SIG-M5 (cell line): Measurements from ENCODE around the gene WDFY1.
"Not testable (repeated sequence)": the region's sequence is repeated elsewhere in the genome, so short reads cannot be mapped to it uniquely, and the experiment has no call there.

Source experiments
- DNase-seq: peaks from one replicate; lab custom pipeline; 2025; lab: John Stamatoyannopoulos, UW

Gene WDFY1

GRCh38 chr2:223957092-223957851, 12.1 kb upstream of the WDFY1 start, which contains the start of gene MRPL44:
Gene MRPL44 (plus strand): TSS chr2:223957463. CDS start chr2:223957473, 10 bp downstream.
- peak; percentile 82 for DNase-seq

GRCh38 chr2:223956300-223956699, 11.2 kb upstream of the WDFY1 start:
- DNase-seq: no peak

GRCh38 chr2:223954401-223954800, 9.3 kb upstream of the WDFY1 start:
- peak; percentile 5 for DNase-seq

- DNase-seq: no peak
These were observed 7.3 kb upstream of the WDFY1 start for GRCh38 chr2:223952280-223952968.

GRCh38 chr2:223950448-223951347, 5.6 kb upstream of the WDFY1 start:
- no peak for DNase-seq

GRCh38 chr2:223949241-223949840, 4.2 kb upstream of the WDFY1 start:
- DNase-seq: no peak

GRCh38 chr2:223947711-223948205, 2.6 kb upstream of the WDFY1 start:
- no peak for DNase-seq

- DNase-seq: no peak
These were observed 620 bp upstream of the WDFY1 start for GRCh38 chr2:223945755-223946154.

- no peak for DNase-seq
These were observed 901 bp downstream of the WDFY1 start for GRCh38 chr2:223944166-223944702.

- DNase-seq: no peak
These were observed 1.6 kb downstream of the WDFY1 start for GRCh38 chr2:223943561-223944008.

GRCh38 chr2:223943135-223943534, 2.0 kb downstream of the WDFY1 start:
- no peak for DNase-seq

- no peak for DNase-seq
These were observed 3.4 kb downstream of the WDFY1 start for GRCh38 chr2:223941579-223942277.

GRCh38 chr2:223939438-223939837, 5.7 kb downstream of the WDFY1 start:
- DNase-seq: not testable (repeated sequence)

GRCh38 chr2:223937535-223937934, 7.6 kb downstream of the WDFY1 start:
- DNase-seq: no peak

GRCh38 chr2:223936862-223937326, 8.2 kb downstream of the WDFY1 start:
- no peak for DNase-seq

GRCh38 chr2:223935459-223936125, 9.5 kb downstream of the WDFY1 start:
- no peak for DNase-seq

- DNase-seq: no peak
These were observed 10.3 kb downstream of the WDFY1 start for GRCh38 chr2:223934870-223935269.

- no peak for DNase-seq
These were observed 12.0 kb downstream of the WDFY1 start for GRCh38 chr2:223932816-223933800.
